Ramos (cell line): ENCODE measurements around the gene TMEM92.

Experiments
- in situ Hi-C: fragments of 300-500 bp; cut with MboI; formaldehyde crosslinking; loops from one replicate; pipeline ENCODE4 v1.14.3; 2022; ENCODE audit warnings: low sequenced_read_pairs; ENCODE audit not compliant: unreplicated experiment

Gene TMEM92

GRCh38 chr17:50318501-50319285, 44.4 kb downstream of the TMEM92 start:
- in situ Hi-C loops: no loop called here

GRCh38 chr17:50319306-50320004, 45.2 kb downstream of the TMEM92 start:
- in situ Hi-C loops: no loop called here

GRCh38 chr17:50322271-50322670, 48.0 kb downstream of the TMEM92 start:
- in situ Hi-C loops: no loop called here

- in situ Hi-C loops: no loop called here
These were observed 48.8 kb downstream of the TMEM92 start for GRCh38 chr17:50323060-50323459.

GRCh38 chr17:50325906-50326305, 51.6 kb downstream of the TMEM92 start:
- in situ Hi-C loops: no loop called here

- in situ Hi-C loops: no loop called here
These were observed 52.6 kb downstream of the TMEM92 start for GRCh38 chr17:50326831-50327364.

- in situ Hi-C loops: no loop called here
These were observed 54.4 kb downstream of the TMEM92 start for GRCh38 chr17:50328363-50329325.

- in situ Hi-C loops: no loop called here
These were observed 55.5 kb downstream of the TMEM92 start for GRCh38 chr17:50329716-50330115.

- in situ Hi-C loops: no loop called here
These were observed 56.0 kb downstream of the TMEM92 start for GRCh38 chr17:50330151-50330775.
